ENCODE measurements around the gene MECR.
"Not testable (repeated sequence)": the region's sequence is repeated elsewhere in the genome, so short reads cannot be mapped to it uniquely, and the experiment has no call there.

The MECR gene

DNA sequence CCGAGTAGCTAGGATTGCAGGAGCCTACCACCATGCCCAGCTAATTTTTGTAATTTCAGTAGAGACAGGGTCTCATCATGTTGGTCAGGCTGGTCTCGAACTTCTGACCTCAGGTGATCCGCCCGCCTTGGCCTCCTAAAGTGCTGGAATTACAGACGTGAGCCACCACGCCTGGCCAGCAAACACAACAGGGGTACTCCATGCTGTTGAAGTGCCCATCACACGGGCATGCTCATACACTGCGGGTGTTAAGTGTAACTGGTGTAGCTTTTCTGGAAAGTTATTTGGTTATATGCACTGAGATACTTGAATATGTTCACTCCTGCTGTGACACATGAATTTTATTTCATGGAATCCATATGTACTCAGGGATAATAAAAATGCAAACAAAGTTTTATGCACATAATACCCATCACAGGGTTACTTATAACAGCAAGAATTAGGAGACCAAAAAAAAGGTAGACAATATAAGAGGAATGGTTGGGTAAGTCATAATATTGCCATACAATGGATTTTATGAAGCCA lies 58.3 kb downstream of the MECR start:
- intact Hi-C loops (cut with micrococcal nuclease) = no loop called here
- Mint-ChIP-seq H3K4me1 (ENCODE audit: low read depth) (peaks cover 46% of the 10 kb centered on the region), H3K27ac (no peak overlapping the region), H3K36me3 (ENCODE audit: low read depth) (peaks cover 52% of the 10 kb centered on the region), H3K9me3 (no peaks in the 10 kb centered on the region), H3K27me3 (no peaks in the 10 kb centered on the region), H3K4me3 (no peak overlapping the region)

GRCh38 chr1:29171521-29171920 lies 59.2 kb downstream of the MECR start:
- H3K4me3 Mint-ChIP-seq = no peak overlapping the region
- H3K9me3 Mint-ChIP-seq = no peaks in the 10 kb centered on the region
- peaks cover 39% of the 10 kb centered on the region for H3K4me1 Mint-ChIP-seq (ENCODE audit: low read depth)
- peaks cover 57% of the 10 kb centered on the region for H3K36me3 Mint-ChIP-seq (ENCODE audit: low read depth)
- H3K27ac Mint-ChIP-seq = no peak overlapping the region
- no peaks in the 10 kb centered on the region for H3K27me3 Mint-ChIP-seq
- intact Hi-C loops (cut with micrococcal nuclease) = no loop called here

DNA sequence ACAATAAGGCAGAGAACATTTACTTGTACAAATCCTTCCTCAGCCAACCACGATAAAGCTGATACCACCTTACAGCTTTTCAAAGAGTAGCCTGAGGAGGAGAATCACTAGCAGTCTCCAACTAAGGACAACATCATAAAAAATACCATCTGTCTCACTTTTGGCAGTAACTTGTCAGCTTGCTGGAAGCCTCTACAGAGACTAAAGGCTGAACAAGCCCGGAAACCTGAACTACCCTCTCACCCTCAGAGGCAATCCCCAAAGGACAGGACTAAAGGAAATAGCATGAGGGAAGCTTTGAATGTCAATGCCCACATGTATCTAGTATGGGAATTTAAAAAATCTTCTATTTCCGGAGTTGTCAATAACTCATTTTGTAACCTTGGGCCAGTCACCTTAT lies 59.6 kb downstream of the MECR start:
- Mint-ChIP-seq H3K9me3 (no peaks in the 10 kb centered on the region), H3K27ac (peak overlapping the region; percentile 53), H3K4me3 (no peak overlapping the region), H3K4me1 (ENCODE audit: low read depth) (peaks cover 36% of the 10 kb centered on the region), H3K27me3 (no peaks in the 10 kb centered on the region), H3K36me3 (ENCODE audit: low read depth) (peaks cover 61% of the 10 kb centered on the region)
- intact Hi-C loops (cut with micrococcal nuclease) = no loop called here

DNA sequence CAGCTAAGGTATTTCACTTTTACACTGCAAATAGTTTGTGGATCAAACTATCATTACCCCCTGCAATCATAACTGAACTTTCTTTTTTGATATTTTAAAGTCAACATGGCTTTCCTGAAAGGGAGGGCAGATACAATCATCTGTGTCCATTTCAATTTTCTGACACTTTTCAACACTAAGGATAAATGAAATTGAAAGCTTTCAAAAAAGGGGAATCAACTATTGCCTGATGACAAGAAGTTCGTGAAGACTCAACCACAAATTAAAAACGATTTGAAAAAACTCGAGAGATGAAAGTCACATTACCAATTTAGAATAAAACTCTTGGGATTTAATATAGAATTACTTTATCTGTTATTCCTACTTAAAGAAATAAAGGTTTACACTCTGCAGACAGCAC lies 60.8 kb downstream of the MECR start:
- H3K27ac Mint-ChIP-seq = no peak overlapping the region
- H3K27me3 Mint-ChIP-seq = no peaks in the 10 kb centered on the region
- no peak overlapping the region for H3K4me3 Mint-ChIP-seq
- intact Hi-C loops (cut with micrococcal nuclease) = no loop called here
- peaks cover 73% of the 10 kb centered on the region for H3K36me3 Mint-ChIP-seq (ENCODE audit: low read depth)
- H3K4me1 Mint-ChIP-seq (ENCODE audit: low read depth) = peaks cover 36% of the 10 kb centered on the region
- H3K9me3 Mint-ChIP-seq = no peaks in the 10 kb centered on the region

GRCh38 chr1:29167904-29168303 lies 62.8 kb downstream of the MECR start:
- intact Hi-C loops (cut with micrococcal nuclease) = no loop called here
- H3K9me3 Mint-ChIP-seq = no peaks in the 10 kb centered on the region
- H3K4me1 Mint-ChIP-seq (ENCODE audit: low read depth) = peaks cover 30% of the 10 kb centered on the region
- H3K36me3 Mint-ChIP-seq (ENCODE audit: low read depth) = peaks cover 76% of the 10 kb centered on the region
- no peak overlapping the region for H3K27ac Mint-ChIP-seq
- H3K27me3 Mint-ChIP-seq = no peaks in the 10 kb centered on the region
- no peak overlapping the region for H3K4me3 Mint-ChIP-seq

GRCh38 chr1:29166291-29166878 lies 64.3 kb downstream of the MECR start:
- no peak overlapping the region for H3K27ac Mint-ChIP-seq
- no peaks in the 10 kb centered on the region for H3K9me3 Mint-ChIP-seq
- H3K4me1 Mint-ChIP-seq (ENCODE audit: low read depth) = peaks cover 28% of the 10 kb centered on the region
- H3K36me3 Mint-ChIP-seq (ENCODE audit: low read depth) = peaks cover 76% of the 10 kb centered on the region
- H3K27me3 Mint-ChIP-seq = no peaks in the 10 kb centered on the region
- intact Hi-C loops (cut with micrococcal nuclease) = no loop called here
- H3K4me3 Mint-ChIP-seq = no peak overlapping the region

DNA sequence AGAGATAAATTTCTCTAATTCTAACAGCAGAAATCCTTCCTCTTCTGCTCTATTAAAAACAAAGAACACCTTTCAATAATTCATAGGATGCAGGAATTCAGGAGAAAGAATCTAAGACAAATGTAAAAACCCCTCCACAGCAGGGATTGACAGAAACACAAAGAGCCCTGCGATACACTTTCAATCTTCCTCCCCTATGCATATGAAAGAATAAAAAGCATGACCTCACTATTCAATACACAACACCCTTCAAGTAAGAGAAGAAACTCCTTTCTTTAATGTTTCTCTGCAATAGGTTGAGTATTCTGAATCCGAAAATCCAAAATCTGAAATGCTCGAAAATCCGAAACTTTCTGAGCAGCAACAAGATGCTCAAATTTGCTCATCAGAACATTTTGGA lies 66.1 kb downstream of the MECR start:
- Mint-ChIP-seq H3K4me1 (ENCODE audit: low read depth) (peaks cover 10% of the 10 kb centered on the region), H3K36me3 (ENCODE audit: low read depth) (peaks cover 73% of the 10 kb centered on the region), H3K27ac (no peak overlapping the region), H3K4me3 (no peak overlapping the region), H3K9me3 (no peaks in the 10 kb centered on the region), H3K27me3 (no peaks in the 10 kb centered on the region)
- intact Hi-C loops (cut with micrococcal nuclease) = no loop called here

DNA sequence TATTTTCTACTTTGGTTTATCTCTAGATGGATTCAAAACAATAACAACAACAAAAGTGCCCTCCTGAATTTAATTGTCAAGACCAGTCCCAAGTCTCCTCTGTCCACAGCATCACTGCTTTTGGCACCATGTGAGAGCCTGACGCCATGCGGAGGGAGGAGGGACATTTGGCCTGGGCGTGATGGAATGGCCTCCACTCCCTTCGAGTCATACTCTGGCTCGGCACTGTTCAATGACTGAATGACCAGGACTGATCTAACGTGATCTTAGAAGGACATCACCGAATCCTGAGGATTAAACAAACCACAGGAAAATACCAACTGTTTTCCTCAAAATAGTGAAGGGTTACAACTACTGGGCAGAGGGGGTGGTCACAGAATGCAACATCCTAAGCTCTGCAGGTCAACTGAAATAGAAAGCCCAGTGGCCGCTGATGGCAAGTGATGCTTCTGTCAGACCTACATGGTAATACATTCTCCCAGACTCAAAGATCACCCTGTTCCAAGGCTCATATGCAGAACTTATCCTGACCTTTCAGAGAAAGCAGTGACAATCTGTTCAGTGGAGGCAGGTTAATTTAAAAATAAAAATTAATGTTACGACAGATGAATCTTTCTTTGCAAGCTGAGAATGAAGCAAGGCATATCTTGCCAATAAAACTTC lies 68.1 kb downstream of the MECR start:
- no peaks in the 10 kb centered on the region for H3K9me3 Mint-ChIP-seq
- intact Hi-C loops (cut with micrococcal nuclease) = no loop called here
- H3K4me3 Mint-ChIP-seq = no peak overlapping the region
- peaks cover 5% of the 10 kb centered on the region for H3K4me1 Mint-ChIP-seq (ENCODE audit: low read depth)
- H3K36me3 Mint-ChIP-seq (ENCODE audit: low read depth) = peaks cover 78% of the 10 kb centered on the region
- no peaks in the 10 kb centered on the region for H3K27me3 Mint-ChIP-seq
- H3K27ac Mint-ChIP-seq = no peak overlapping the region

GRCh38 chr1:29162025-29162424 lies 68.7 kb downstream of the MECR start:
- no peaks in the 10 kb centered on the region for H3K27me3 Mint-ChIP-seq
- intact Hi-C loops (cut with micrococcal nuclease) = no loop called here
- H3K4me1 Mint-ChIP-seq (ENCODE audit: low read depth) = peaks cover 5% of the 10 kb centered on the region
- no peaks in the 10 kb centered on the region for H3K9me3 Mint-ChIP-seq
- H3K27ac Mint-ChIP-seq = no peak overlapping the region
- no peak overlapping the region for H3K4me3 Mint-ChIP-seq
- H3K36me3 Mint-ChIP-seq (ENCODE audit: low read depth) = peaks cover 78% of the 10 kb centered on the region

DNA sequence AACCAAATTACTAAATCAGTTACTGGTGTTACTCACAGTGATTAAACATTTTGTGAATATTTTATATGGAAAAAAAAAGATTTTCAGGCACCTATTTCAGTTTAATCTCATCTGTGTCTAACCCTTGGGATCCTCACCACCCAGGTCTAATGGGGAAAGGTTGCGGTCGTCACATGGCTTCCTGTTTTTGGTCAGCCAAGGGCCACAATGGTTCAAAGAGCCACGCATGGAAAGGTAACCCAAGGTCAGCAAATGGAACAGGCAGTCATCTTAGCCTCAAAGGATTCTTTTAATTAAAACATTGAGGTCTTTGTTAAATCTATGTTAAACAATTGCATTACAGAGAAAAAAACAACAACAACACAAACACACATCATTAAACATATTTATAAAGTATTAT lies 71.0 kb downstream of the MECR start:
- peaks cover 5% of the 10 kb centered on the region for H3K4me1 Mint-ChIP-seq (ENCODE audit: low read depth)
- no peaks in the 10 kb centered on the region for H3K27me3 Mint-ChIP-seq
- H3K4me3 Mint-ChIP-seq = no peak overlapping the region
- H3K9me3 Mint-ChIP-seq = no peaks in the 10 kb centered on the region
- H3K27ac Mint-ChIP-seq = no peak overlapping the region
- peaks cover 78% of the 10 kb centered on the region for H3K36me3 Mint-ChIP-seq (ENCODE audit: low read depth)
- intact Hi-C loops (cut with micrococcal nuclease) = no loop called here

DNA sequence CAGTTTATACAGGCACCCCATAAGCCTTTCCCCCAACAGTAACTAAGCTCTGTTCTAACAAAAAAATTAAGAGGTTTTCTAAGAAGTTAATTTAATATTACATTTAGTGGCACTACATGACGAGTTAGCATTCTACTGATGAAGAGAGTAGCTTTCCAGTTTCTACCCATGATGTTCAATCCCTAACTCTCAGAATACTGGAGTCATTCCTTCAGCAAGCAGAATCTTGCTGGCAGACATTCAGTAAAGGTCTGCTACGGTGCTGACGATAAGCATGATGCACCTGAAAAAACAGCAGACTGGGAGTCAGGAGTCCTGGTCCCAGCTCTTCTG lies 73.5 kb downstream of the MECR start:
- Mint-ChIP-seq H3K4me3 (no peak overlapping the region), H3K27me3 (no peaks in the 10 kb centered on the region), H3K4me1 (ENCODE audit: low read depth) (peaks cover under 1% of the 10 kb centered on the region), H3K9me3 (no peaks in the 10 kb centered on the region), H3K27ac (no peak overlapping the region), H3K36me3 (ENCODE audit: low read depth) (peaks cover 86% of the 10 kb centered on the region)
- intact Hi-C loops (cut with micrococcal nuclease) = no loop called here

DNA sequence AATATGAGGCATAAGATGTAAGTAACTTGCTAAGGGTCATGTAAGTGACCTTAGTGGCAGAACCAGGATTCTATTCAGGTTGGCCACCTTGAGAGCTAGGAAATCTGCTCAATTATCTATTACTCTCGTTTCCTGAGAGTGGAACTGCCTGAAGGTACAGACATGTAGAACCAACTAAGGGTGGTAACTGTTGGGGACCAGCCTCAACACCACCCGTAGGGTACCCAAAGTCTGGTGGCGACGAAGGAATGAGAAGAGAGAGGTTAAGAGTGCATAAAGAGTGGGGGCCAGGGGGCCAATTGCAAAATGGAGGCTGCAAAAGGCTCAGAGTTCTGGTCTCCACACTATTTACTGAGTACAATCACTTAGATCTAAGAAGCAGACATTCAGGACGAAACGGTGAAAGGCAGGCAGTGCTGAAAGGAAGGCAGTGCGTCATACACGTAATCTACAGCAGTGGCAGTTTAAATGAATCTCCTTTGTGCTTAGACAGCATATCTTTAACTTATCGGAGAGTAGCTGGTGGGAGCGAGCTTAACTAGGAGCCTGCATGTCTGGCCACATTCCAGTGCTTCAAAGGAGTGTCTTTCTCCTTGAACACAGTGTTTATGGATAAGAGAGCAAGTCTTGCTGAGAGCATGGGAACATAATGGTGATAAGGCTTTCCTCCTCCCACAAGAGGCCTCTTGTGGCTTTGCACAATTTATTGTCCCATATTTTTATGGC lies 74.0 kb downstream of the MECR start:
- H3K4me1 Mint-ChIP-seq (ENCODE audit: low read depth) = no peaks in the 10 kb centered on the region
- H3K36me3 Mint-ChIP-seq (ENCODE audit: low read depth) = peaks cover 89% of the 10 kb centered on the region
- no peak overlapping the region for H3K4me3 Mint-ChIP-seq
- no peaks in the 10 kb centered on the region for H3K27me3 Mint-ChIP-seq
- intact Hi-C loops (cut with micrococcal nuclease) = no loop called here
- no peak overlapping the region for H3K27ac Mint-ChIP-seq
- H3K9me3 Mint-ChIP-seq = no peaks in the 10 kb centered on the region

GRCh38 chr1:29152046-29152805 lies 78.5 kb downstream of the MECR start:
- no peak overlapping the region for H3K27ac Mint-ChIP-seq
- peaks cover 100% of the 10 kb centered on the region for H3K36me3 Mint-ChIP-seq (ENCODE audit: low read depth)
- H3K9me3 Mint-ChIP-seq = no peaks in the 10 kb centered on the region
- H3K27me3 Mint-ChIP-seq = no peaks in the 10 kb centered on the region
- no peak overlapping the region for H3K4me3 Mint-ChIP-seq
- H3K4me1 Mint-ChIP-seq (ENCODE audit: low read depth) = no peaks in the 10 kb centered on the region
- intact Hi-C loops (cut with micrococcal nuclease) = no loop called here

DNA sequence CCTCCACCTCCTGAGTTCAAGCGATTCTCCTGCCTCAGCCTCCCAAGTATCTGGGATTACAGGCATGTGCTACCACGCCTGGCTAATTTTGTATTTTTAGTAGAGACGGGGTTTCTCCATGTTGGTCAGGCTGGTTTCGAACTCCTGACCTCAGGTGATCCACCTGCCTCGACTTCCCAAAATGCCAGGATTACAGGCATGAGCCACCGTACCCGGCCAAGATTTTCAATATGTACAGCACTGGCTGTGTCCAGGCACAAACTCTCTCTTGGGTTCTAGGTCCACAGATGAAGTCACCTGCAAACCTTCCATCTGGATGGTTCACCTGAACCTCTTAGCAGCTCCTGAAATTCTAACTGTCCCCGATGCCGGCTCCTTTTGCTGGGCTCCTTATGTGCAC lies 80.4 kb downstream of the MECR start:
- peaks cover 100% of the 10 kb centered on the region for H3K36me3 Mint-ChIP-seq (ENCODE audit: low read depth)
- intact Hi-C loops (cut with micrococcal nuclease) = not testable (repeated sequence)

More for the DNA sequence above, 80.4 kb downstream of the MECR start:
- not testable (repeated sequence) for H3K27ac Mint-ChIP-seq; H3K4me3 Mint-ChIP-seq; H3K9me3 Mint-ChIP-seq; H3K27me3 Mint-ChIP-seq; H3K4me1 Mint-ChIP-seq (ENCODE audit: low read depth)
